ENCODE data around the gene ENHO. TPM values are rescaled to one million over a fixed set of nuclear protein-coding genes. Genes with fewer than 3 reads are reported as not detected.
"Not testable (repeated sequence)": the region's sequence is repeated elsewhere in the genome, so short reads cannot be mapped to it uniquely, and the experiment has no call there.

The ENHO gene
- total RNA-seq, 1 donor from 2014 or later: 3.3 TPM

- no peak for DNase-seq
Measured at GRCh38 chr9:34506623-34507022, 16.2 kb downstream of the ENHO start.

GRCh38 chr9:34505370-34506120 is 17.2 kb downstream of the ENHO start:
- DNase-seq: peak; percentile 4

- no peak for DNase-seq
Measured at GRCh38 chr9:34503406-34503805, 19.4 kb downstream of the ENHO start.

- no peak for DNase-seq
Measured at GRCh38 chr9:34502891-34503290, 19.9 kb downstream of the ENHO start.

- DNase-seq: no peak
Measured at GRCh38 chr9:34502471-34502870, 20.3 kb downstream of the ENHO start.

- peak; percentile 65 for DNase-seq
Measured at GRCh38 chr9:34501889-34502425, 20.8 kb downstream of the ENHO start.

GRCh38 chr9:34501372-34501771 is 21.4 kb downstream of the ENHO start:
- DNase-seq: no peak

- DNase-seq: no peak
Measured at GRCh38 chr9:34500623-34501267, 22.0 kb downstream of the ENHO start.

- no peak for DNase-seq
Measured at GRCh38 chr9:34499076-34499475, 23.7 kb downstream of the ENHO start.

- no peak for DNase-seq
Measured at GRCh38 chr9:34498553-34498952, 24.2 kb downstream of the ENHO start.

- DNase-seq: no peak
Measured at GRCh38 chr9:34496149-34496712, 26.6 kb downstream of the ENHO start.

- DNase-seq: no peak
Measured at GRCh38 chr9:34493972-34494535, 28.7 kb downstream of the ENHO start.

- DNase-seq: no peak
Measured at GRCh38 chr9:34492051-34492450, 30.7 kb downstream of the ENHO start.

- no peak for DNase-seq
Measured at GRCh38 chr9:34491596-34491995, 31.2 kb downstream of the ENHO start.

- DNase-seq: no peak
Measured at GRCh38 chr9:34490760-34491159, 32.0 kb downstream of the ENHO start.

- DNase-seq: no peak
Measured at GRCh38 chr9:34490360-34490759, 32.4 kb downstream of the ENHO start.

- no peak for DNase-seq
Measured at GRCh38 chr9:34486572-34486971, 36.2 kb downstream of the ENHO start.

GRCh38 chr9:34485822-34486221 is 37.0 kb downstream of the ENHO start:
- no peak for DNase-seq

GRCh38 chr9:34484678-34485077 is 38.1 kb downstream of the ENHO start:
- DNase-seq: no peak

GRCh38 chr9:34482746-34483145 is 40.0 kb downstream of the ENHO start:
- not testable (repeated sequence) for DNase-seq

GRCh38 chr9:34481620-34482019 is 41.2 kb downstream of the ENHO start:
- not testable (repeated sequence) for DNase-seq

- no peak for DNase-seq
Measured at GRCh38 chr9:34479431-34479866, 43.3 kb downstream of the ENHO start.

- no peak for DNase-seq
Measured at GRCh38 chr9:34477541-34477940, 45.2 kb downstream of the ENHO start.
